Mesendoderm (in vitro differentiated cells): Measurements from ENCODE around the gene CD244.

ENCODE experiments used
- DNase-seq: peaks from one replicate; pipeline ENCODE4 v3.0.0; 2013
- H2AK5ac ChIP-seq: 2 replicates; pipeline ENCODE4 v1.6.1; 2013; ENCODE audit warnings: low read length, inconsistent platforms
- H2BK120ac ChIP-seq: 2 replicates; pipeline ENCODE4 v1.6.1; 2013; ENCODE audit warnings: low read depth, mild to moderate bottlenecking, low read length, moderate library complexity, mixed read lengths
- H2BK15ac ChIP-seq: replicated peaks from 2 replicates; pipeline ENCODE4 v1.6.1; 2013; ENCODE audit warnings: low read depth, mild to moderate bottlenecking, moderate library complexity
- H2BK5ac ChIP-seq: 2 replicates; pipeline ENCODE4 v1.6.1; 2013; ENCODE audit warnings: low read length, inconsistent platforms
- H3K18ac ChIP-seq: 2 replicates; pipeline ENCODE4 v1.6.1; 2013; ENCODE audit warnings: mild to moderate bottlenecking, low read length, mixed read lengths
- H3K23ac ChIP-seq: one replicate; pipeline ENCODE4 v1.6.1; 2013; ENCODE audit warnings: low read length
- H3K27ac ChIP-seq: 2 replicates; pipeline ENCODE4 v1.5.1; 2013; ENCODE audit warnings: low read depth, mild to moderate bottlenecking, inconsistent platforms, low read length, moderate library complexity
- H3K27me3 ChIP-seq: 2 replicates; pipeline ENCODE4 v1.6.1; 2013; ENCODE audit warnings: low read length, control low read depth, mild to moderate bottlenecking, inconsistent platforms; ENCODE audit not compliant: insufficient read depth, poor library complexity
- H3K36me3 ChIP-seq: 2 replicates; pipeline ENCODE4 v1.6.1; 2013; ENCODE audit warnings: low read length, inconsistent platforms; ENCODE audit not compliant: control insufficient read depth, insufficient read depth
- H3K4ac ChIP-seq: one replicate; pipeline ENCODE4 v1.6.1; 2013; ENCODE audit warnings: low read depth, mild to moderate bottlenecking, low read length, moderate library complexity
- H3K4me1 ChIP-seq: 2 replicates; pipeline ENCODE4 v1.6.1; 2013; ENCODE audit warnings: low read depth, low read length, inconsistent platforms; ENCODE audit not compliant: control insufficient read depth
- H3K4me2 ChIP-seq: 2 replicates; pipeline ENCODE4 v1.6.1; 2013; ENCODE audit warnings: low read length
- H3K4me3 ChIP-seq: 2 replicates; pipeline ENCODE4 v1.5.1; 2013; ENCODE audit warnings: mild to moderate bottlenecking, low read length
- H3K56ac ChIP-seq: one replicate; pipeline ENCODE4 v1.6.1; 2013; ENCODE audit warnings: low read length
- H3K79me1 ChIP-seq: 2 replicates; pipeline ENCODE4 v1.6.1; 2013; ENCODE audit warnings: low read length, inconsistent platforms
- H3K79me2 ChIP-seq: 2 replicates; pipeline ENCODE4 v1.6.1; 2013; ENCODE audit warnings: mild to moderate bottlenecking, low read length; ENCODE audit not compliant: control insufficient read depth, insufficient read depth
- H3K9ac ChIP-seq: 2 replicates; pipeline ENCODE4 v1.6.1; 2013; ENCODE audit warnings: low read length, inconsistent platforms
- H4K5ac ChIP-seq: one replicate; pipeline ENCODE4 v1.6.1; 2013; ENCODE audit warnings: low read length
- H4K8ac ChIP-seq: one replicate; pipeline ENCODE4 v1.6.1; 2013; ENCODE audit warnings: low read depth, mild to moderate bottlenecking, control low read depth, low read length, moderate library complexity
- WGBS: extraction: QIAGEN DNeasy Blood & Tissue Kit; methylation state at CpG from one replicate; pipeline ENCODE4 v1.1.7; 2013; ENCODE audit warnings: low lambda C conversion rate, missing lambda C conversion rate; ENCODE audit not compliant: insufficient coverage; ENCODE audit errors: extremely low coverage; 5-methylcytosine and 5-hydroxymethylcytosine counted together

The CD244 gene

GRCh38 chr1:160826546-160826945 is 36.1 kb downstream of the CD244 start:
- no peaks in the 10 kb centered on the region for H3K4me1 ChIP-seq
- H3K36me3 ChIP-seq, result no peaks in the 10 kb centered on the region
- H4K5ac ChIP-seq, result no peak overlapping the region
- H3K23ac ChIP-seq, result no peak overlapping the region
- no peaks in the 10 kb centered on the region for H3K79me2 ChIP-seq
- H3K4me2 ChIP-seq, result no peak overlapping the region
- no peak overlapping the region for H3K9ac ChIP-seq
- DNase-seq, result no peak
- H3K56ac ChIP-seq, result no peak overlapping the region
- H2BK120ac ChIP-seq, result no peak overlapping the region
- H3K4ac ChIP-seq, result no peak overlapping the region
- H2AK5ac ChIP-seq, result no peak overlapping the region
- no peak overlapping the region for H3K27ac ChIP-seq
- H3K27me3 ChIP-seq, result no peaks in the 10 kb centered on the region
- no peak overlapping the region for H2BK15ac ChIP-seq
- no peak overlapping the region for H3K4me3 ChIP-seq
- no peak overlapping the region for H2BK5ac ChIP-seq
- no peak overlapping the region for H4K8ac ChIP-seq
- WGBS, result no CpG with 5 or more reads among the region's 1 CpG
- no peak overlapping the region for H3K18ac ChIP-seq
- H3K79me1 ChIP-seq, result no peaks in the 10 kb centered on the region

GRCh38 chr1:160823296-160823695 is 39.4 kb downstream of the CD244 start:
- Histone ChIP-seq H2BK15ac (no peak overlapping the region), H3K27me3 (no peaks in the 10 kb centered on the region), H3K79me2 (no peaks in the 10 kb centered on the region), H3K36me3 (no peaks in the 10 kb centered on the region), H3K9ac (no peak overlapping the region), H3K4me2 (no peak overlapping the region), H3K4me3 (no peak overlapping the region), H2AK5ac (no peak overlapping the region), H3K18ac (no peak overlapping the region), H3K79me1 (no peaks in the 10 kb centered on the region), H2BK120ac (no peak overlapping the region), H4K5ac (no peak overlapping the region), H3K4me1 (peaks cover under 1% of the 10 kb centered on the region), H3K56ac (no peak overlapping the region), H3K27ac (no peak overlapping the region), H2BK5ac (no peak overlapping the region), H3K23ac (no peak overlapping the region), H3K4ac (no peak overlapping the region), H4K8ac (no peak overlapping the region)
- WGBS, result no CpG with 5 or more reads among the region's 3 CpGs
- no peak for DNase-seq

GRCh38 chr1:160821627-160822026 is 41.1 kb downstream of the CD244 start:
- Histone ChIP-seq H4K5ac (no peak overlapping the region), H3K9ac (no peak overlapping the region), H3K27me3 (no peaks in the 10 kb centered on the region), H3K79me2 (no peaks in the 10 kb centered on the region), H3K36me3 (no peaks in the 10 kb centered on the region), H2BK5ac (no peak overlapping the region), H3K4me2 (no peak overlapping the region), H3K18ac (no peak overlapping the region), H3K79me1 (no peaks in the 10 kb centered on the region), H3K27ac (no peak overlapping the region), H2BK120ac (no peak overlapping the region), H3K4me3 (no peak overlapping the region), H3K23ac (no peak overlapping the region), H3K4me1 (peaks cover 4% of the 10 kb centered on the region), H2BK15ac (no peak overlapping the region), H3K56ac (no peak overlapping the region), H2AK5ac (no peak overlapping the region), H3K4ac (no peak overlapping the region), H4K8ac (no peak overlapping the region)
- no CpG with 5 or more reads among the region's 8 CpGs for WGBS
- DNase-seq, result no peak

GRCh38 chr1:160819186-160819585 is 43.5 kb downstream of the CD244 start:
- no peak overlapping the region for H3K56ac ChIP-seq
- no CpG with 5 or more reads among the region's 3 CpGs for WGBS
- no peak overlapping the region for H3K4me2 ChIP-seq
- no peak overlapping the region for H3K4ac ChIP-seq
- no peaks in the 10 kb centered on the region for H3K79me2 ChIP-seq
- no peak overlapping the region for H3K23ac ChIP-seq
- H2BK5ac ChIP-seq, result no peak overlapping the region
- no peak overlapping the region for H4K8ac ChIP-seq
- no peak overlapping the region for H4K5ac ChIP-seq
- no peak overlapping the region for H2BK120ac ChIP-seq
- no peaks in the 10 kb centered on the region for H3K36me3 ChIP-seq
- H2BK15ac ChIP-seq, result no peak overlapping the region
- no peak overlapping the region for H3K4me3 ChIP-seq
- H3K18ac ChIP-seq, result no peak overlapping the region
- no peak overlapping the region for H3K9ac ChIP-seq
- H2AK5ac ChIP-seq, result no peak overlapping the region
- H3K79me1 ChIP-seq, result no peaks in the 10 kb centered on the region
- DNase-seq, result no peak
- no peaks in the 10 kb centered on the region for H3K27me3 ChIP-seq
- H3K27ac ChIP-seq, result no peak overlapping the region
- peaks cover 4% of the 10 kb centered on the region for H3K4me1 ChIP-seq

- H2AK5ac ChIP-seq, result no peak overlapping the region
- H3K18ac ChIP-seq, result no peak overlapping the region
- no peaks in the 10 kb centered on the region for H3K79me1 ChIP-seq
- H3K56ac ChIP-seq, result no peak overlapping the region
- peaks cover 4% of the 10 kb centered on the region for H3K4me1 ChIP-seq
- no peak overlapping the region for H3K4me2 ChIP-seq
- H3K9ac ChIP-seq, result no peak overlapping the region
- no peak overlapping the region for H4K5ac ChIP-seq
- no peaks in the 10 kb centered on the region for H3K36me3 ChIP-seq
- H3K27ac ChIP-seq, result no peak overlapping the region
- H2BK5ac ChIP-seq, result no peak overlapping the region
- no peak overlapping the region for H3K4ac ChIP-seq
- no peak overlapping the region for H2BK15ac ChIP-seq
- no peaks in the 10 kb centered on the region for H3K27me3 ChIP-seq
- H4K8ac ChIP-seq, result no peak overlapping the region
- H3K23ac ChIP-seq, result no peak overlapping the region
- no CpG with 5 or more reads among the region's 9 CpGs for WGBS
- H3K4me3 ChIP-seq, result no peak overlapping the region
- DNase-seq, result no peak
- H2BK120ac ChIP-seq, result no peak overlapping the region
- no peaks in the 10 kb centered on the region for H3K79me2 ChIP-seq
These were observed 44.3 kb downstream of the CD244 start for GRCh38 chr1:160818207-160818937.

- no peaks in the 10 kb centered on the region for H3K79me2 ChIP-seq
- H3K79me1 ChIP-seq, result no peaks in the 10 kb centered on the region
- H3K4me1 ChIP-seq, result peaks cover 4% of the 10 kb centered on the region
- H3K27me3 ChIP-seq, result no peaks in the 10 kb centered on the region
- H2BK120ac ChIP-seq, result no peak overlapping the region
- no peak overlapping the region for H3K4me3 ChIP-seq
- no peak for DNase-seq
- no peak overlapping the region for H2BK15ac ChIP-seq
- H3K9ac ChIP-seq, result no peak overlapping the region
- H2AK5ac ChIP-seq, result no peak overlapping the region
- H3K4ac ChIP-seq, result no peak overlapping the region
- no peak overlapping the region for H3K23ac ChIP-seq
- H2BK5ac ChIP-seq, result no peak overlapping the region
- H3K36me3 ChIP-seq, result no peaks in the 10 kb centered on the region
- no CpG with 5 or more reads among the region's 8 CpGs for WGBS
- no peak overlapping the region for H4K8ac ChIP-seq
- H3K18ac ChIP-seq, result no peak overlapping the region
- H3K56ac ChIP-seq, result no peak overlapping the region
- no peak overlapping the region for H3K27ac ChIP-seq
- no peak overlapping the region for H4K5ac ChIP-seq
- H3K4me2 ChIP-seq, result no peak overlapping the region
These were observed 47.8 kb downstream of the CD244 start for GRCh38 chr1:160814856-160815255.
